ENCODE data around the gene MRTFB. TPM values are rescaled to one million over a fixed set of nuclear protein-coding genes. Genes with fewer than 3 reads are reported as not detected.
A peak's percentile ranks its signal among the peaks of the same experiment; 100 is the strongest.

MRTFB gene
- total and polyA plus RNA-seq, 2 donors (not counting 1 experiment from before 2014, with no cell fraction given): 8.8 to 9.8 TPM

- Histone ChIP-seq H3K4me3 (replicated peaks in 1 of 4; ENCODE audit: control extremely low read depth in 1 of 4, insufficient read depth in 1 of 4, low read depth in 3 of 4, low read length in 4 of 4) (peak overlapping the region in 1 of 4 experiments; percentile 33), H3K9me3 (ENCODE audit: control insufficient read depth, insufficient read depth, low read depth, low read length) (no peaks in the 10 kb centered on the region), H2AFZ (ENCODE audit: low read length) (no peak overlapping the region), H3K36me3 (ENCODE audit: control insufficient read depth, insufficient read depth, low read length) (no peaks in the 10 kb centered on the region), H3K79me2 (ENCODE audit: control insufficient read depth, insufficient read depth, low read length) (peaks cover 88% of the 10 kb centered on the region), H3K4me2 (ENCODE audit: extremely low read depth, insufficient read depth, low read length) (peak overlapping the region; percentile 66), H3K27me3 (ENCODE audit: control insufficient read depth, insufficient read depth, low read length) (no peaks in the 10 kb centered on the region), H3K27ac (ENCODE audit: insufficient read depth, low read length) (peak overlapping the region; percentile 45), H3K4me1 (ENCODE audit: control insufficient read depth, extremely low read depth, insufficient read depth, low read length) (peaks cover 26% of the 10 kb centered on the region), H4K20me1 (ENCODE audit: control insufficient read depth, extremely low read depth, insufficient read depth, low read length) (no peaks in the 10 kb centered on the region), H3K9ac (ENCODE audit: insufficient read depth, low read length) (no peak overlapping the region)
- TF ChIP-seq EZH2 (IDR thresholded peaks at IDR 0.05; ENCODE audit: low read length, missing control alignments) (no peak), CTCF (conservative IDR thresholded peaks at IDR 0.05 in 1 of 2, IDR thresholded peaks at IDR 0.05 in 1 of 2; ENCODE audit: low read depth in 1 of 2, low read length in 2 of 2) (peak in 1 of 2 donors; percentile 34)
- DNase-seq (ENCODE audit: low read depth in 2 of 2): peak; percentile 64 to 86
Measured at GRCh38 chr16:14310519-14310991, 239.4 kb downstream of the MRTFB start.

DNA sequence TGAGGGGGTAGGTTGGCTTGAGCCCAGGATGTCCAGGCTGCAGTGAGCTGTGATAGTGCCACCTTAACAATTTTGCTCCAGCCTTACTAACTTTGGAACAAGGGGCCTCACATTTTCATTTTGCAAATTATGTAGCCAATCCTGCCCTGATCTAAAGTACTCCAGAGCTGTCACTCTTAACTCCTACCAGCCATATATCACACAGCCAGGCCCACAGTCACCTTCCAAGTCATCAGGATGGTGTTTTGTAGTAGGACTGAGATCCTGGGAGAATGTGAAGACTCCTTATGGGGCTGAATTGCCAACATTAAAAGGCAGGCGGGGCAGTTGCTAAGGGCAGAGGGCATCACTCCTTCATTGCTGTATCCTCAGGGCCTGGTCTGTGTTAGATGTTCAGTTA is 243.0 kb downstream of the MRTFB start:
- peaks cover 63% of the 10 kb centered on the region for H3K79me2 ChIP-seq (ENCODE audit: control insufficient read depth, insufficient read depth, low read length)
- no peak for DNase-seq (ENCODE audit: low read depth in 2 of 2)
- TF ChIP-seq CTCF (conservative IDR thresholded peaks at IDR 0.05 in 1 of 2, IDR thresholded peaks at IDR 0.05 in 1 of 2; ENCODE audit: low read depth in 1 of 2, low read length in 2 of 2) (no peak), EZH2 (IDR thresholded peaks at IDR 0.05; ENCODE audit: low read length, missing control alignments) (no peak)
- H4K20me1 ChIP-seq (ENCODE audit: control insufficient read depth, extremely low read depth, insufficient read depth, low read length): no peaks in the 10 kb centered on the region
- no peak overlapping the region for H3K4me3 ChIP-seq (replicated peaks in 1 of 4; ENCODE audit: control extremely low read depth in 1 of 4, insufficient read depth in 1 of 4, low read depth in 3 of 4, low read length in 4 of 4)
- H2AFZ ChIP-seq (ENCODE audit: low read length): no peak overlapping the region
- no peaks in the 10 kb centered on the region for H3K9me3 ChIP-seq (ENCODE audit: control insufficient read depth, insufficient read depth, low read depth, low read length)
- no peak overlapping the region for H3K9ac ChIP-seq (ENCODE audit: insufficient read depth, low read length)
- no peak overlapping the region for H3K27ac ChIP-seq (ENCODE audit: insufficient read depth, low read length)
- peaks cover 16% of the 10 kb centered on the region for H3K4me1 ChIP-seq (ENCODE audit: control insufficient read depth, extremely low read depth, insufficient read depth, low read length)
- H3K27me3 ChIP-seq (ENCODE audit: control insufficient read depth, insufficient read depth, low read length): no peaks in the 10 kb centered on the region
- no peaks in the 10 kb centered on the region for H3K36me3 ChIP-seq (ENCODE audit: control insufficient read depth, insufficient read depth, low read length)
- H3K4me2 ChIP-seq (ENCODE audit: extremely low read depth, insufficient read depth, low read length): no peak overlapping the region

GRCh38 chr16:14315683-14316320 is 244.7 kb downstream of the MRTFB start:
- DNase-seq (ENCODE audit: low read depth in 2 of 2): no peak

More at GRCh38 chr16:14315683-14316320, 244.7 kb downstream of the MRTFB start:
- peaks cover 61% of the 10 kb centered on the region for H3K79me2 ChIP-seq (ENCODE audit: control insufficient read depth, insufficient read depth, low read length)
- no peak overlapping the region for H3K4me2 ChIP-seq (ENCODE audit: extremely low read depth, insufficient read depth, low read length)
- H3K27me3 ChIP-seq (ENCODE audit: control insufficient read depth, insufficient read depth, low read length): no peaks in the 10 kb centered on the region
- H3K4me1 ChIP-seq (ENCODE audit: control insufficient read depth, extremely low read depth, insufficient read depth, low read length): peaks cover 6% of the 10 kb centered on the region
- no peaks in the 10 kb centered on the region for H3K36me3 ChIP-seq (ENCODE audit: control insufficient read depth, insufficient read depth, low read length)
- H2AFZ ChIP-seq (ENCODE audit: low read length): no peak overlapping the region
- H3K4me3 ChIP-seq (replicated peaks in 1 of 4; ENCODE audit: control extremely low read depth in 1 of 4, insufficient read depth in 1 of 4, low read depth in 3 of 4, low read length in 4 of 4): no peak overlapping the region
- H4K20me1 ChIP-seq (ENCODE audit: control insufficient read depth, extremely low read depth, insufficient read depth, low read length): no peaks in the 10 kb centered on the region
- TF ChIP-seq CTCF (conservative IDR thresholded peaks at IDR 0.05 in 1 of 2, IDR thresholded peaks at IDR 0.05 in 1 of 2; ENCODE audit: low read depth in 1 of 2, low read length in 2 of 2): no peak
- no peak for TF ChIP-seq EZH2 (IDR thresholded peaks at IDR 0.05; ENCODE audit: low read length, missing control alignments)
- H3K9me3 ChIP-seq (ENCODE audit: control insufficient read depth, insufficient read depth, low read depth, low read length): no peaks in the 10 kb centered on the region
- H3K27ac ChIP-seq (ENCODE audit: insufficient read depth, low read length): no peak overlapping the region
- H3K9ac ChIP-seq (ENCODE audit: insufficient read depth, low read length): no peak overlapping the region

Other genes starting within 250 kb of the MRTFB start
- 9.5 and 10.6 TPM in 2 replicates for gene ERCC4, start 151.2 kb upstream of the MRTFB start, total RNA-seq
- gene ERCC4, start 151.2 kb upstream of the MRTFB start, polyA plus RNA-seq: 4.3 and 5.9 TPM in 2 replicates

All from fibroblast of lung (primary cell).